AG04450 (cell line): ENCODE results near the gene IFITM5. TPM values are rescaled to one million over a fixed set of nuclear protein-coding genes. Genes with fewer than 3 reads are reported as not detected.
A peak's percentile ranks its signal among the peaks of the same experiment; 100 is the strongest.
"Not testable (repeated sequence)": the region's sequence is repeated elsewhere in the genome, so short reads cannot be mapped to it uniquely, and the experiment has no call there.

Source experiments
- CTCF ChIA-PET: fragments of 300-600, 350-600 bp; formaldehyde crosslinking; extraction: SDS; loops from one replicate; lab custom pipeline; 2022; ENCODE audit warnings: antibody characterized with exemption, inconsistent platforms; lab: Charles Lee
- POLR2A ChIA-PET: fragments of 350-600 bp; formaldehyde crosslinking; extraction: SDS; loops from one replicate; lab custom pipeline; 2021; ENCODE audit warnings: antibody characterized with exemption, inconsistent platforms; lab: Yijun Ruan, JAX
- DNase-seq: peaks from one replicate; pipeline ENCODE4 v3.0.0-alpha.2; 2011; ENCODE audit warnings: low read depth, low spot score
- H3K27ac ChIP-seq: one replicate; pipeline ENCODE4 v1.5.1; 2012; ENCODE audit warnings: low read depth, low read length, control low read depth
- H3K27me3 ChIP-seq: one replicate; pipeline ENCODE4 v1.6.0; 2012; ENCODE audit warnings: low read length; ENCODE audit not compliant: control insufficient read depth, insufficient read depth
- H3K4me3 ChIP-seq: 2 replicates; pipeline ENCODE4 v1.5.1; 2011; ENCODE audit warnings: mild to moderate bottlenecking, low read depth, low read length, control low read depth
- H3K9me3 ChIP-seq: 2 replicates; pipeline ENCODE4 v1.5.1; 2012; ENCODE audit warnings: low read length; ENCODE audit not compliant: control insufficient read depth, insufficient read depth
- polyA plus RNA-seq: library from polyadenylated mRNA; depleted of rRNA; stranded (reverse); fragments of >200 nt; gene quantifications from 2 replicates; pipeline ENCODE4 v1.2.3, GENCODE V29; 2011
- TF ChIP-seq, protein P1 (sequence below): IDR thresholded peaks from 2 replicates; pipeline ENCODE4 v1.5.1; 2011; ENCODE audit warnings: low read depth, low read length, control low read depth, inconsistent platforms

IFITM5 gene
- polyA plus RNA-seq, 1 experiment = not detected

DNA sequence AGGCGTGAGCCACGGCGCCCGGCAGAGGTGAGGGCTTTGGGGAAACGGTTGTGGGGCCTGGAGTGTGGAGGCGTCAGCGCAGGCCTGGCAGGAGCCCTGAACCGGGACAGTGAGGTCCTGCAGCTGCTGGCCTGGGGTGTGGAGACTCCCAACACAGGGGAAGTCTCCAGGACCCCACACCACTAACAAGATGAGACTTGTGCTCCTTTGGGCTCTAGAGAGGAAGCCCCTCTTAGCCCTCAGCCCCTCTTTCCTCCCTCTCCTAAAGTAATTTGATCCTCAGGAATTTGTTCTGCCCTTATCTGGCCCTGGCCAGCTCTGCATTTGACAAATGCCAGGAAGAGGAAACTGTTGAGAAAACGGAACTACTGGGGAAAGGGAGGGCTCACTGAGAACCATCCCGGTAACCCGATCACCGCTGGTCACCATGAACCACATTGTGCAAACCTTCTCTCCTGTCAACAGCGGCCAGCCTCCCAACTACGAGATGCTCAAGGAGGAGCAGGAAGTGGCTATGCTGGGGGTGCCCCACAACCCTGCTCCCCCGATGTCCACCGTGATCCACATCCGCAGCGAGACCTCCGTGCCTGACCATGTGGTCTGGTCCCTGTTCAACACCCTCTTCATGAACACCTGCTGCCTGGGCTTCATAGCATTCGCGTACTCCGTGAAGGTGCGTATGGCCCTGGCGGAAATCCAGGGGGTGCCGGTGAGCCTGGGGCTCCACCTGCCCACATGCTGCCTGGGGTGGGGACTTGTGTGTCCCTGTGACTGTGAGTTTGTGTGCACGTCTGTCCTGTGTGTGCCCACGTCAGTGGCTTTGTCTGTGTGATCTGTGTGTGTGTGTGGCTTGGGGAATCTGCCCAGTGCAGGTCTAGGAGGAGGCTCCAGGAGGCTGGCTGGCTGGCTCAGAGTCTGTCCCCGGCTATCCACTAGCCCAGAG, 8.7 kb upstream of the IFITM5 start, which contains the start of gene IFITM2:
IFITM2 (plus strand) TSS at position 51 of the 943 bp plus-strand sequence; CDS start at position 428, 377 bp downstream.
- CTCF ChIA-PET, H3K27me3 ChIP-seq, H3K9me3 ChIP-seq: not testable (repeated sequence)
- TF ChIP-seq, protein P1, sequence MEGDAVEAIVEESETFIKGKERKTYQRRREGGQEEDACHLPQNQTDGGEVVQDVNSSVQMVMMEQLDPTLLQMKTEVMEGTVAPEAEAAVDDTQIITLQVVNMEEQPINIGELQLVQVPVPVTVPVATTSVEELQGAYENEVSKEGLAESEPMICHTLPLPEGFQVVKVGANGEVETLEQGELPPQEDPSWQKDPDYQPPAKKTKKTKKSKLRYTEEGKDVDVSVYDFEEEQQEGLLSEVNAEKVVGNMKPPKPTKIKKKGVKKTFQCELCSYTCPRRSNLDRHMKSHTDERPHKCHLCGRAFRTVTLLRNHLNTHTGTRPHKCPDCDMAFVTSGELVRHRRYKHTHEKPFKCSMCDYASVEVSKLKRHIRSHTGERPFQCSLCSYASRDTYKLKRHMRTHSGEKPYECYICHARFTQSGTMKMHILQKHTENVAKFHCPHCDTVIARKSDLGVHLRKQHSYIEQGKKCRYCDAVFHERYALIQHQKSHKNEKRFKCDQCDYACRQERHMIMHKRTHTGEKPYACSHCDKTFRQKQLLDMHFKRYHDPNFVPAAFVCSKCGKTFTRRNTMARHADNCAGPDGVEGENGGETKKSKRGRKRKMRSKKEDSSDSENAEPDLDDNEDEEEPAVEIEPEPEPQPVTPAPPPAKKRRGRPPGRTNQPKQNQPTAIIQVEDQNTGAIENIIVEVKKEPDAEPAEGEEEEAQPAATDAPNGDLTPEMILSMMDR = peak; percentile 9; the same call in 1 of the 2 replicates
- POLR2A ChIA-PET = interaction anchor here (0.8 to 1.1 kb wide), 2 partner anchors 48 to 100 kb away, joined by 4 to 5 read pairs; no protein-coding TSS in a partner anchor
- peak; percentile 54 for DNase-seq
- Histone ChIP-seq H3K27ac (peak within 1 kb of the TSS; percentile 90), H3K4me3 (peak within 1 kb of the TSS; percentile 72)

DNA sequence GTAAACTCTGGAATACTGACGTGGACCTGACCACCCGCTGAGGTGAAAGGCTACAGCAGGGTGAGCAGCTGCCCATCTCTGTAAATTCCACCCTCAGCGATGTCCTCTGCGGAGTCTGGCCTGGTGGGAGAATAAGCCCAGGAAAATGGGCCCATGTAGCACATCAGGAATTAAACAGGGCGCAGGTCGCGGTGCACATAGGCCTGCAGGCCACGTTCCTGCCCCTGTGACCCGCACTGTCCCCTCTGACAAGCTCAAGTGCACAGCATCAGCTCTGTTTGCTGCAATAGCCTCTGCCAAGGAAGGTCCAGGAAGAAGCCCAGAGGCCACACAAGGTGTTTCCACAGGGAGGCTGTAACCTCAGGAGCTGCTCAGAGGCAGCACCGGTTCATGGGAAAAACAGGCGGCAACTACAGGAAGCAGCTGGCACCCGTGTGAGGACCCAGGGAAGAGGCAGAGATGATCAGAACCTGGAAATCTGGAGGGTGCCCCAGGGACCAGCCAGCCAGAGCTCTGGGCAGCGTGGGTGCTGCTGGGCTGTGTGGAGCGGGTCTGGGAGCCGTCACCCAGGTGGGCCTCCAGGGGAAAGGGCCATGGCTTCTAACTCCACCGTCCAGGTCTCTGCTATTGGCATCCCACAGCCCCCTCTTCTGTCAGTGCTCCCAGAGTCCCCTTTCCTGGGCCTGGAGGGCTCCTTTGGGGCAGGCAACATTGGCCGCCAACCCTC, 7.5 kb upstream of the IFITM5 start:
- ChIA-PET CTCF (interaction anchor here (1.5 to 2.5 kb wide), 3 partner anchors 10 to 141 kb away, joined by 6 to 8 read pairs (median 8); no protein-coding TSS in a partner anchor), POLR2A (interaction anchor here (1.1 kb wide), 1 partner anchor 99 kb away, joined by 4 read pairs; no protein-coding TSS in a partner anchor)
- no peak for DNase-seq
- Histone ChIP-seq H3K27ac (no peak overlapping the region), H3K4me3 (no peak overlapping the region), H3K27me3 (no peaks in the 10 kb centered on the region), H3K9me3 (peaks cover 6% of the 10 kb centered on the region; the same call in 1 of the 2 replicates)
- TF ChIP-seq, protein P1 = no peak

DNA sequence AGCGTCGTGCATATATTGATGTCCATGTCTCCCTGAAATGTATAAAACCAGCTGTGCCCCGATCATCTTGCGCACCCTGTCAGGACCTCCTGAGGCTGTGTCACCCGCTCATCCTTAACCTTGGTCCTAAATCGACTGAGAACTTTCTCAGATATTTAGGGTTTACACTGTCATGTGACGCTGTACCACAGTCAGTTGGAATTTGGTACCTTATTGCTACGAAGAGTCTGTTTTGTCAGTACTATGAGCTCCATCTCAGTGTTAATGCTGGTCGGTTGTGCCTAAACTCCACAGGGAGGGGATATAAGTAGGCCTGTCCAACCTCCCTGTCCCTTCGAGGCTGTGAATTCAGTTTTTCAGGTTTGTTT, 6.5 kb upstream of the IFITM5 start:
- CTCF ChIA-PET = interaction anchor here (0.6 to 2.5 kb wide), 11 partner anchors 10 to 213 kb away, joined by 3 to 8 read pairs (median 4); no protein-coding TSS in a partner anchor
- Histone ChIP-seq H3K27me3 (no peaks in the 10 kb centered on the region), H3K27ac (no peak overlapping the region), H3K4me3 (no peak overlapping the region), H3K9me3 (peaks cover 6% of the 10 kb centered on the region; the same call in 1 of the 2 replicates)
- TF ChIP-seq, protein P1 = no peak
- no peak for DNase-seq
- POLR2A ChIA-PET = no interaction called here

DNA sequence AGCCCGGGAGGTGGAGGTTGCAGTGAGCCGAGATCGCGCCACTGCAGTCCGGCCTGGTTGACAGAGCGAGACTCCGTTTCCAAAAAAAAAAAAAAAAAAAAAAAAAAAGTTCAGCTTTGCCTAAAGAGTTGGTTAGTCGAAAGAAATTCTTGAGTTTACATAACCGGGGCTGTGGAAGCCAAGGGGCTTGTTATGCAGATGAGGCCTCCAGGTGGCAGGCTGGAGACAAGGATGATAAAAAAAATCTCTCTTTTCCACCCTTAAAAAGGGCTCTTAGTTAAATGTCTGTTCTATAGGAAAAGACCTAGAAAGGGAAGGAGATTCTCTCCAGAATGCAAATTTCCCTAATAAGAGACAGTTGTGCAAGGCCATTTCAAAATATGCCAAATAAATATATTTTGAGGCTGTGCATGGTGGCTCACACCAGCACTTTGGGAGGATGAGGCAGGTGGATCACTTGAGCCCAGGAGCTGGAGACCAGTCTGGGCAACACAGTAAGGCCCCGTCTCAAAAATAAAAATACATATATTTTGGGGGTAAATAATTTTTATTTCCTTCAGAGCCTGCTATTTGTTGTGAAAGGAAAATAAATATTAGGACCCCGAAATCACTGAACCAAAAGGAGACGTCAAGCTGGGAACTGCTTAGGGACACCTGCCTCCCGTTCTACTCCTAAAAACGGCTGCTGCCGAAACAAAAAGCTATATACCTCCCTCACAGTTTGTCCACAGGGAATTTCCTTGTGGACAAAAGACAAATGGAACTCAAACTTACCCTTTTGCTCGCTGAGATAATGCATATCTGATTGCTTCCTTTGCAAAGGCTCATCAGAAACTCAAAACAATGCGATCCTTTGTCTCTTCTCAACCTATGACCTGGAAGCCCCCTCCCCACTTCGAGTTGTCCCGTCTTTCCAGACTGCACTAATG, 5.9 kb upstream of the IFITM5 start:
- Histone ChIP-seq H3K9me3 (peaks cover 6% of the 10 kb centered on the region; the same call in 1 of the 2 replicates), H3K4me3 (no peak overlapping the region), H3K27ac (no peak overlapping the region), H3K27me3 (peaks cover 4% of the 10 kb centered on the region)
- DNase-seq = peak; percentile 72
- POLR2A ChIA-PET = interaction anchor here (0.6 to 0.7 kb wide), 2 partner anchors 10 to 21 kb away, joined by 3 to 4 read pairs; no protein-coding TSS in a partner anchor
- TF ChIP-seq, protein P1 = peak; percentile 78
- CTCF ChIA-PET = interaction anchor here (0.6 to 2.5 kb wide), 20 partner anchors 10 to 214 kb away, joined by 3 to 8 read pairs (median 3); no protein-coding TSS in a partner anchor
